ENCODE data around the gene ARID5B.
"Not testable (repeated sequence)": the region's sequence is repeated elsewhere in the genome, so short reads cannot be mapped to it uniquely, and the experiment has no call there.

Gene ARID5B

GRCh38 chr10:62017491-62017870 lies 116.0 kb downstream of the ARID5B start:
- no peak for FAIRE-seq

GRCh38 chr10:62018131-62018911 lies 116.8 kb downstream of the ARID5B start:
- FAIRE-seq = no peak

GRCh38 chr10:62019013-62019684 lies 117.7 kb downstream of the ARID5B start:
- no peak for FAIRE-seq

- FAIRE-seq = no peak
These were observed 118.3 kb downstream of the ARID5B start for GRCh38 chr10:62019685-62020359.

GRCh38 chr10:62021128-62021665 lies 119.7 kb downstream of the ARID5B start:
- peak; percentile 83 for FAIRE-seq

- FAIRE-seq = no peak
These were observed 120.7 kb downstream of the ARID5B start for GRCh38 chr10:62021978-62022802.

- FAIRE-seq = no peak
These were observed 121.3 kb downstream of the ARID5B start for GRCh38 chr10:62022830-62023229.

GRCh38 chr10:62023329-62023728 lies 121.8 kb downstream of the ARID5B start:
- no peak for FAIRE-seq

- FAIRE-seq = no peak
These were observed 122.7 kb downstream of the ARID5B start for GRCh38 chr10:62024026-62024701.

GRCh38 chr10:62025134-62025794 lies 123.8 kb downstream of the ARID5B start:
- no peak for FAIRE-seq

GRCh38 chr10:62025901-62026879 lies 124.7 kb downstream of the ARID5B start:
- no peak for FAIRE-seq

- no peak for FAIRE-seq
These were observed 126.5 kb downstream of the ARID5B start for GRCh38 chr10:62027841-62028501.

GRCh38 chr10:62028502-62028842 lies 127.0 kb downstream of the ARID5B start:
- FAIRE-seq = not testable (repeated sequence)

- no peak for FAIRE-seq
These were observed 127.9 kb downstream of the ARID5B start for GRCh38 chr10:62029401-62029800.

GRCh38 chr10:62031507-62031906 lies 130.0 kb downstream of the ARID5B start:
- FAIRE-seq = no peak

- FAIRE-seq = no peak
These were observed 131.6 kb downstream of the ARID5B start for GRCh38 chr10:62033125-62033524.

- FAIRE-seq = no peak
These were observed 132.7 kb downstream of the ARID5B start for GRCh38 chr10:62034096-62034640.

GRCh38 chr10:62036186-62037081 lies 134.9 kb downstream of the ARID5B start:
- FAIRE-seq = peak; percentile 72

Measured in A204.1 (cell line).